Left ventricle myocardium inferior (tissue), 1 donor: Measurements from ENCODE around the gene PIP5K1C. TPM values are rescaled to one million over a fixed set of nuclear protein-coding genes. Genes with fewer than 3 reads are reported as not detected.
A peak's percentile ranks its signal among the peaks of the same experiment; 100 is the strongest.

Source experiments
- DNase-seq: peaks from one replicate; pipeline ENCODE4 v3.0.0-alpha.2; 2020
- H3K27ac ChIP-seq: fragments of 200-600 bp; replicated peaks from 2 replicates; pipeline ENCODE4 v1.8.0; 2021
- H3K27me3 ChIP-seq: fragments of 200-600 bp; 2 replicates; pipeline ENCODE4 v1.8.0; 2021; ENCODE audit warnings: low read depth
- H3K36me3 ChIP-seq: fragments of 200-600 bp; 2 replicates; pipeline ENCODE4 v1.8.0; 2021
- H3K4me1 ChIP-seq: fragments of 200-600 bp; 2 replicates; pipeline ENCODE4 v1.8.0; 2021
- H3K4me3 ChIP-seq: fragments of 200-600 bp; 2 replicates; pipeline ENCODE4 v1.8.0; 2021; ENCODE audit warnings: mild to moderate bottlenecking, moderate library complexity
- H3K9me3 ChIP-seq: fragments of 200-600 bp; replicated peaks from 2 replicates; pipeline ENCODE4 v1.8.0; 2021
- intact Hi-C: fragments of 100-400 bp; cut with micrococcal nuclease; formaldehyde crosslinking; loops from one replicate; pipeline ENCODE4 v1.11.0; 2022
- total RNA-seq: library from RNA; stranded (reverse); fragmentation: NEBNext Ultra II Directional; extraction: Animal tissue kit (Norgen Biotek cat#: 25700); gene quantifications from one replicate; pipeline ENCODE4 v1.2.1, GENCODE V29; 2021
- TF ChIP-seq, protein P1 (sequence below): fragments of 200-600 bp; IDR thresholded peaks from 2 replicates; pipeline ENCODE4 v1.8.0; 2021; ENCODE audit warnings: antibody characterized with exemption, mild to moderate bottlenecking, borderline replicate concordance
- donor health status: DM: no; HTN: yes; CAD: no; lungs with severe emphysema.

Gene PIP5K1C
- total RNA-seq, 1 donor from 2014 or later: 31.6 TPM

DNA sequence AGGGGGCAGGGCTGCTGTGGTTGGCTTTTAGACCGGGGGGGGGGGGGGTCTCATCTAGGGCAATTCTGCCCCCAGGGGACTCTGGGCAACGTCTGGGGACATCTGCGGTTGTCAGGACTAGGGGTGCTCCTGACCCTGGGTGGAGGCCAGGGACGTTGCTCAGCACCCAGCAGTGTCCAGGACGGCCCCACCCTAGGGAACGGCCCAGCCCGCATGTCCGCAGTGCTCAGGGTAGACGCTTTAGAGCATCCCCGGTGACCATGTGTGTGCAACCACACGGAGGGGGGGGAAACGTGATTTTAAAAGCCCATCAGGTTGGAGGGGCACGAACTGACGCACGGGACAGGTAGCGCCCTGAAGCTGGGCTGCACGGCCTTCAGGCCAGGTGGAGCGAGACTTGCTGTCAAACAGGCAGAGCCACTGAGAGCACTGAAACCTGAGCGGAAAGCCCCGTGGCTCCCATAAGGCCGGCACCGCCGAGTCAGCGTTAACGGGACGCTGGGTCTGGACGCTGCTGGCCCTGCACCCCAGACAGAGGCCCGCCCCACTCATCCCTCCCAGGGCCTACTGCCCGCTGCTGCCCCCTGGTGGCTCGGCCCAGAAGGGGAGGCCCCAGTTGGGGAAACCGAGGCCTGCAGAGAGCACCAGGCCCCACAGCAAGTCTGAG lies 82.0 kb downstream of the PIP5K1C start:
- H3K27ac ChIP-seq: peak overlapping the region; percentile 78
- no peaks in the 10 kb centered on the region for H3K9me3 ChIP-seq
- H3K4me1 ChIP-seq: peaks cover 17% of the 10 kb centered on the region
- H3K36me3 ChIP-seq: peaks cover 36% of the 10 kb centered on the region
- no peaks in the 10 kb centered on the region for H3K27me3 ChIP-seq
- peak overlapping the region; percentile 53 for H3K4me3 ChIP-seq
- DNase-seq: peak; percentile 71
- intact Hi-C loops: no loop called here
- TF ChIP-seq, protein P1, sequence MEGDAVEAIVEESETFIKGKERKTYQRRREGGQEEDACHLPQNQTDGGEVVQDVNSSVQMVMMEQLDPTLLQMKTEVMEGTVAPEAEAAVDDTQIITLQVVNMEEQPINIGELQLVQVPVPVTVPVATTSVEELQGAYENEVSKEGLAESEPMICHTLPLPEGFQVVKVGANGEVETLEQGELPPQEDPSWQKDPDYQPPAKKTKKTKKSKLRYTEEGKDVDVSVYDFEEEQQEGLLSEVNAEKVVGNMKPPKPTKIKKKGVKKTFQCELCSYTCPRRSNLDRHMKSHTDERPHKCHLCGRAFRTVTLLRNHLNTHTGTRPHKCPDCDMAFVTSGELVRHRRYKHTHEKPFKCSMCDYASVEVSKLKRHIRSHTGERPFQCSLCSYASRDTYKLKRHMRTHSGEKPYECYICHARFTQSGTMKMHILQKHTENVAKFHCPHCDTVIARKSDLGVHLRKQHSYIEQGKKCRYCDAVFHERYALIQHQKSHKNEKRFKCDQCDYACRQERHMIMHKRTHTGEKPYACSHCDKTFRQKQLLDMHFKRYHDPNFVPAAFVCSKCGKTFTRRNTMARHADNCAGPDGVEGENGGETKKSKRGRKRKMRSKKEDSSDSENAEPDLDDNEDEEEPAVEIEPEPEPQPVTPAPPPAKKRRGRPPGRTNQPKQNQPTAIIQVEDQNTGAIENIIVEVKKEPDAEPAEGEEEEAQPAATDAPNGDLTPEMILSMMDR: peak; percentile 96

- intact Hi-C loops: no loop called here
- no peak for DNase-seq
- TF ChIP-seq, protein P1: no peak
- Histone ChIP-seq H3K36me3 (peaks cover 44% of the 10 kb centered on the region), H3K27me3 (no peaks in the 10 kb centered on the region), H3K27ac (peak overlapping the region; percentile 78), H3K9me3 (no peaks in the 10 kb centered on the region), H3K4me1 (peaks cover 17% of the 10 kb centered on the region), H3K4me3 (peak overlapping the region; percentile 53)
Observed at GRCh38 chr19:3617463-3617862, 82.8 kb downstream of the PIP5K1C start.

- Histone ChIP-seq H3K4me1 (peaks cover 17% of the 10 kb centered on the region), H3K27me3 (no peaks in the 10 kb centered on the region), H3K4me3 (no peak overlapping the region), H3K27ac (no peak overlapping the region), H3K36me3 (peaks cover 46% of the 10 kb centered on the region), H3K9me3 (no peaks in the 10 kb centered on the region)
- TF ChIP-seq, protein P1: no peak
- intact Hi-C loops: no loop called here
- DNase-seq: no peak
Observed at GRCh38 chr19:3615524-3616135, 84.6 kb downstream of the PIP5K1C start.

DNA sequence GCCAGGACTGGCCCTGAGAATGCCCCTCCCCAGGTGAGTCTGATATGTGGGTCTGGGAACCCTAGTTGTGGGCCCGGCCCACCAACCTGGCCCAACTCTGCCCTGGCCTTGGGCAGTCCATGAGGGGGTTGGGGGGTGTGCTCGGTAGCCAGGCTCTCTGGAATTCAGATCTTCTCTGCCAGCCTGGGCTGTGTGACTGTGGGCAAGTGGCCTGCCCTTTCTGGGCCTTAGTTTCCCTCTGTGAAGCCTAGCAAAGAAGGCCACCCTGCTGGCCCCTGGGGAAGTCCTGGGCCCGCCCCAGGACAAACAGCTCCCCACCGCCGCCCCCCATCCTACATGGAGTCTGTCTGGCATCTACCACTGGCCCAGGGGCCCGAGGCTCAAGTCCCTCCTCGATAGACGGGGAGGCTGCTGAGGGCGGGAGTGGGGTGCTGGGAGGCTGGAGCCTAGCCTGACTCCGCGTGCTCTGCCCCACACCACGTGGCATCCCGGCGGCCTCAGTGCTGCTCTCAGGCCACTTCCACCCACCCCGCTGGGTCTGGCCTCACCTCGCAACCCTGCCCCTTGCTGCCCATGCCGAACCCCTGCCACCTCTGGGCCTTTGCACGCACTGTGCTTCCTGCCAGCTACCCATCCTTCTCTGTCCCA lies 85.3 kb downstream of the PIP5K1C start:
- H3K4me3 ChIP-seq: no peak overlapping the region
- no peak for DNase-seq
- no peaks in the 10 kb centered on the region for H3K27me3 ChIP-seq
- H3K36me3 ChIP-seq: peaks cover 46% of the 10 kb centered on the region
- TF ChIP-seq, protein P1: no peak
- H3K27ac ChIP-seq: no peak overlapping the region
- intact Hi-C loops: no loop called here
- H3K9me3 ChIP-seq: no peaks in the 10 kb centered on the region
- peaks cover 24% of the 10 kb centered on the region for H3K4me1 ChIP-seq

- no peak overlapping the region for H3K27ac ChIP-seq
- H3K4me1 ChIP-seq: peaks cover 33% of the 10 kb centered on the region
- H3K36me3 ChIP-seq: peaks cover 39% of the 10 kb centered on the region
- H3K9me3 ChIP-seq: no peaks in the 10 kb centered on the region
- DNase-seq: no peak
- H3K4me3 ChIP-seq: no peak overlapping the region
- no peaks in the 10 kb centered on the region for H3K27me3 ChIP-seq
- TF ChIP-seq, protein P1: no peak
- intact Hi-C loops: no loop called here
Observed at GRCh38 chr19:3613818-3614661, 86.2 kb downstream of the PIP5K1C start.
